Tongue (tissue), 3 donors: ENCODE results near the gene LGSN. TPM values are rescaled to one million over a fixed set of nuclear protein-coding genes. Genes with fewer than 3 reads are reported as not detected.
"Not testable (repeated sequence)": the region's sequence is repeated elsewhere in the genome, so short reads cannot be mapped to it uniquely, and the experiment has no call there.

Source experiments
- DNase-seq: peaks from one replicate; pipeline ENCODE4 v3.0.0-alpha.2; 2015
- small RNA-seq: library from RNA; depleted of rRNA; stranded (forward); fragments of <200 nt; gene quantifications from one replicate; pipeline ENCODE3, GENCODE V24; 2014; ENCODE audit warnings: low replicate concordance
- total RNA-seq: library from RNA; depleted of rRNA; stranded (reverse); fragments of >200 nt; gene quantifications from one replicate; pipeline ENCODE4 v1.2.3, GENCODE V29; 2014

LGSN gene
- total RNA-seq, 1 donor from 2014 or later = not detected

- not testable (repeated sequence) for DNase-seq
These were observed 89.3 kb downstream of the LGSN start for GRCh38 chr6:63230511-63230910.

GRCh38 chr6:63230027-63230426, 89.8 kb downstream of the LGSN start:
- not testable (repeated sequence) for DNase-seq

GRCh38 chr6:63227928-63228894, 91.6 kb downstream of the LGSN start:
- not testable (repeated sequence) for DNase-seq

GRCh38 chr6:63225987-63226386, 93.8 kb downstream of the LGSN start:
- DNase-seq = not testable (repeated sequence)

Small RNAs within 50 kb of the gene (small RNA-seq; reads per million reads assigned to genes)
- not detected for gene SPTLC1P3

Other genes with a start within 250 kb of the LGSN start
- not detected for gene FKBP1C, start 108.5 kb downstream of the LGSN start, total RNA-seq